PC-3 (cell line): Measurements from ENCODE around the gene SLAMF7. TPM values are rescaled to one million over a fixed set of nuclear protein-coding genes. Genes with fewer than 3 reads are reported as not detected.

Source experiments
- ATAC-seq: fragments of 200-7000 bp; cut with Tn5 transposase; 2 replicates; pipeline ENCODE4 v1.9.1; 2020; ENCODE audit warnings: mild to moderate bottlenecking, moderate library complexity
- BruUV-seq: library from RNA; stranded (reverse); fragments of 400-500 nt; replicated peaks from 2 replicates; lab custom pipeline; 2021; lab: Mats Ljungman, UMichigan
- CTCF ChIA-PET: fragments of 300-600 bp; sonication (Branson Sonifier 250); formaldehyde crosslinking; loops from one replicate; lab custom pipeline; 2022; ENCODE audit warnings: antibody characterized with exemption; lab: Charles Lee
- POLR2A ChIA-PET: fragments of 300-600 bp; sonication (Branson Sonifier 250); formaldehyde crosslinking; loops from one replicate; lab custom pipeline; 2022; ENCODE audit warnings: antibody characterized with exemption; ENCODE audit not compliant: unreplicated experiment; lab: Charles Lee
- DNase-seq: peaks from one replicate; pipeline ENCODE4 v3.0.0-alpha.2; 2015
- H2AFZ ChIP-seq: fragments of 300-600 bp; sonication (generic); 2 replicates; pipeline ENCODE4 v1.6.0; 2016; ENCODE audit warnings: antibody characterized with exemption, low read length
- H3F3A ChIP-seq: fragments of 300-600 bp; sonication (generic); one replicate; pipeline ENCODE4 v1.6.0; 2017; ENCODE audit warnings: antibody characterized with exemption, low read length, control low read depth, mild to moderate bottlenecking; ENCODE audit not compliant: unreplicated experiment
- H3K27ac ChIP-seq: fragments of 300-600 bp; sonication (generic); 2 replicates; pipeline ENCODE4 v1.5.1; 2016; ENCODE audit warnings: mild to moderate bottlenecking, low read length
- H3K27me3 ChIP-seq: fragments of 300-600 bp; sonication (generic); 2 replicates; pipeline ENCODE4 v1.6.1; 2016; ENCODE audit warnings: low read length, mixed read lengths
- H3K36me3 ChIP-seq: fragments of 300-600 bp; sonication (generic); 2 replicates; pipeline ENCODE4 v1.6.1; 2016; ENCODE audit warnings: low read depth, mixed run types, low read length, mixed read lengths
- H3K4me1 ChIP-seq: fragments of 300-600 bp; sonication (generic); 2 replicates; pipeline ENCODE4 v1.5.1; 2016; ENCODE audit warnings: low read length; ENCODE audit not compliant: insufficient read depth
- H3K4me2 ChIP-seq: fragments of 300-600 bp; sonication (generic); 2 replicates; pipeline ENCODE4 v1.6.0; 2016; ENCODE audit warnings: low read length
- H3K4me3 ChIP-seq: fragments of 300-600 bp; sonication (generic); 2 replicates; pipeline ENCODE4 v1.5.1; 2016; ENCODE audit warnings: mild to moderate bottlenecking, low read length, mixed read lengths
- H3K79me2 ChIP-seq: fragments of 300-600 bp; sonication (generic); 2 replicates; pipeline ENCODE4 v1.6.1; 2017; ENCODE audit warnings: low read length, mixed read lengths
- H3K9ac ChIP-seq: fragments of 300-600 bp; sonication (generic); 2 replicates; pipeline ENCODE4 v1.6.0; 2016; ENCODE audit warnings: mild to moderate bottlenecking, low read length
- H3K9me2 ChIP-seq: fragments of 300-600 bp; sonication (generic); replicated peaks from 2 replicates; pipeline ENCODE4 v1.6.1; 2016; ENCODE audit warnings: mixed run types, low read length, mixed read lengths
- H3K9me3 ChIP-seq: fragments of 300-600 bp; sonication (generic); 2 replicates; pipeline ENCODE4 v1.6.1; 2016; ENCODE audit warnings: low read length, mixed read lengths
- H4K20me1 ChIP-seq: fragments of 300-600 bp; sonication (generic); 2 replicates; pipeline ENCODE4 v1.6.1; 2016; ENCODE audit warnings: low read length, mixed read lengths
- EZH2 ChIP-seq: fragments of 300-600 bp; sonication (generic); IDR thresholded peaks from one replicate; pipeline ENCODE4 v1.6.1; 2017; ENCODE audit warnings: antibody characterized with exemption, mild to moderate bottlenecking, low read length; ENCODE audit not compliant: unreplicated experiment
- EZH2phosphoT487 ChIP-seq: fragments of 300-600 bp; sonication (generic); IDR thresholded peaks from 2 replicates; pipeline ENCODE4 v1.6.1; 2018; ENCODE audit warnings: mild to moderate bottlenecking, antibody characterized with exemption, low read length, borderline replicate concordance
- intact Hi-C: fragments of 100-400 bp; cut with micrococcal nuclease; formaldehyde crosslinking; loops from 2 replicates; pipeline ENCODE4 v1.9.0; 2023
- total RNA-seq: library from RNA; depleted of rRNA; stranded (reverse); fragments of >200 nt; gene quantifications from 2 replicates; pipeline ENCODE4 v1.2.3, GENCODE V29; 2014
- TF ChIP-seq, protein P1 (sequence below): fragments of 300-600 bp; sonication (generic); conservative IDR thresholded peaks from 2 replicates; pipeline ENCODE4 v1.5.1; 2017; ENCODE audit warnings: antibody characterized with exemption, low read depth, mild to moderate bottlenecking, low read length

The SLAMF7 gene
- total RNA-seq, 1 experiment from 2014 or later: 0.15 TPM

DNA sequence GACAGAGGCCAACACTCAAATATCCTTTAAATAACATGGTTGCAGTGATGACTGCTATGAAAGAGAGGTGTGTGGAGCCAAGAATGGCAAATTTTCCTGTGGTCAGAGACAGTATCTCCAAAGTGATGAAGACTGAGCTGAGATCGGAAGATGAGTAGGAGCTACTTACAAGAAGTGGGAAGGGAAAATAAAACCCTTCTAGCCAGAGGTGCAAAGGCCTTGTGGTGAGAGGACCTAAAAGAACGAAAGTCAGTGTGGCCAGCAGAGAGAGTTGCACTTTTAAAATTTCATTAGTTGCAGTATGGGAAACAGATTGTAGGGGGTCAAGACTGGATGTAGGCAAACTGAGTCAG, 17.8 kb downstream of the SLAMF7 start:
- Histone ChIP-seq H3K27me3 (peaks cover 21% of the 10 kb centered on the region), H3K79me2 (no peaks in the 10 kb centered on the region), H3K9ac (no peak overlapping the region), H3K27ac (no peak overlapping the region), H2AFZ (no peak overlapping the region), H3K9me3 (no peaks in the 10 kb centered on the region), H3K9me2 (no peaks in the 10 kb centered on the region), H3K4me3 (no peak overlapping the region), H4K20me1 (no peaks in the 10 kb centered on the region), H3K36me3 (no peaks in the 10 kb centered on the region), H3F3A (no peaks in the 10 kb centered on the region), H3K4me2 (no peak overlapping the region), H3K4me1 (no peaks in the 10 kb centered on the region)
- POLR2A ChIA-PET: interaction anchor here (0.6 kb wide), 1 partner anchor 16 kb away, joined by 4 read pairs; no protein-coding TSS in a partner anchor
- no TSS peak for BruUV-seq
- no peak for TF ChIP-seq EZH2phosphoT487
- no peak for TF ChIP-seq EZH2
- TF ChIP-seq, protein P1, sequence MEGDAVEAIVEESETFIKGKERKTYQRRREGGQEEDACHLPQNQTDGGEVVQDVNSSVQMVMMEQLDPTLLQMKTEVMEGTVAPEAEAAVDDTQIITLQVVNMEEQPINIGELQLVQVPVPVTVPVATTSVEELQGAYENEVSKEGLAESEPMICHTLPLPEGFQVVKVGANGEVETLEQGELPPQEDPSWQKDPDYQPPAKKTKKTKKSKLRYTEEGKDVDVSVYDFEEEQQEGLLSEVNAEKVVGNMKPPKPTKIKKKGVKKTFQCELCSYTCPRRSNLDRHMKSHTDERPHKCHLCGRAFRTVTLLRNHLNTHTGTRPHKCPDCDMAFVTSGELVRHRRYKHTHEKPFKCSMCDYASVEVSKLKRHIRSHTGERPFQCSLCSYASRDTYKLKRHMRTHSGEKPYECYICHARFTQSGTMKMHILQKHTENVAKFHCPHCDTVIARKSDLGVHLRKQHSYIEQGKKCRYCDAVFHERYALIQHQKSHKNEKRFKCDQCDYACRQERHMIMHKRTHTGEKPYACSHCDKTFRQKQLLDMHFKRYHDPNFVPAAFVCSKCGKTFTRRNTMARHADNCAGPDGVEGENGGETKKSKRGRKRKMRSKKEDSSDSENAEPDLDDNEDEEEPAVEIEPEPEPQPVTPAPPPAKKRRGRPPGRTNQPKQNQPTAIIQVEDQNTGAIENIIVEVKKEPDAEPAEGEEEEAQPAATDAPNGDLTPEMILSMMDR: no peak
- ATAC-seq (no peak), DNase-seq (no peak)
- CTCF ChIA-PET: no interaction called here
- intact Hi-C loops: no loop called here

DNA sequence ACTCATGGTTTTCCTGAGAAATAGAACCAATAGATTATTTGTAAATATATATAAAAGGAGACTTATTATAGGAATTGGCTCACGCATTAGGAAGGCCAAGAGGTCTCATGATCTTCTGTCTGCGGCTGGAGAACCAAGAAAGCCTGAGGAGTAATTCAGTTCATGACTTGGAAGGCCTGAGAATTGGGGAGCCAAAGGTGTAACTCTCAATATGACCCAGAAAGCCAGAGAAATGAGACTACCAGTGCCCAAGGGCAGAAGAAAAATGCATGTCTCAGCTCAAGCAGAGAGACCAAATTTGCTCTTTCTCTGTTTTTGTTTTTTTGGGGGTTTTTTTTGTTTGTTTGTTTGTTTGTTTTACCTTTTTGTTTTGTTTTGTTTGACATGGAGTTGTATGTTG, 19.5 kb downstream of the SLAMF7 start:
- Histone ChIP-seq H3K79me2 (no peaks in the 10 kb centered on the region), H3K9me2 (no peaks in the 10 kb centered on the region), H3K4me2 (no peak overlapping the region), H3K27ac (no peak overlapping the region), H3K36me3 (no peaks in the 10 kb centered on the region), H2AFZ (no peak overlapping the region), H4K20me1 (no peaks in the 10 kb centered on the region), H3K4me1 (no peaks in the 10 kb centered on the region), H3K9ac (no peak overlapping the region), H3K4me3 (no peak overlapping the region), H3F3A (no peaks in the 10 kb centered on the region), H3K27me3 (peaks cover 4% of the 10 kb centered on the region; the same call in 1 of the 2 replicates), H3K9me3 (no peaks in the 10 kb centered on the region)
- BruUV-seq: no TSS peak
- intact Hi-C loops: no loop called here
- TF ChIP-seq EZH2 (no peak), EZH2phosphoT487 (no peak)
- TF ChIP-seq, protein P1: no peak
- no peak for DNase-seq
- POLR2A ChIA-PET: no interaction called here
- no peak for ATAC-seq
- CTCF ChIA-PET: no interaction called here

DNA sequence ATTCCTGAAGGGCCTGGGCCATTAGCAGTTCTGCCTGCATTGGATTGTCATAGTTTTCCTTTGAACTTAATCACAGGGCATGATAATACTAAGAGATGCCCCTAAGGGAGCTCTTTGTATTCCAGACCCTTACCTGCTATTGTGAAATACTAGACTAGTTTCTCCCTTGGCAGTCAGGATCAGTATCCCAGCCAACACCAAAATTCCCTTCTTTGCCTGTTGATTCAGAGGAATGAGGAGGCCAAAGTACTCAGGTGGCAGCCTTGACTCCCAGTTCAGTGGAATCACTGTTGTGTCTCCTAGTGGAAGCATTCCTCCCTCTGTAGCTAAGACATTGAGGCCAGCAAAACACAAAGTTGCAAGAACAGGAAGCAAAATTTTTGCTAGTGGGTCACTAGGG, 20.7 kb downstream of the SLAMF7 start:
- Histone ChIP-seq H3F3A (no peaks in the 10 kb centered on the region), H3K27me3 (no peaks in the 10 kb centered on the region), H3K4me1 (no peaks in the 10 kb centered on the region), H3K9me2 (no peaks in the 10 kb centered on the region), H3K9ac (no peak overlapping the region), H3K9me3 (no peaks in the 10 kb centered on the region), H3K4me2 (no peak overlapping the region), H3K79me2 (no peaks in the 10 kb centered on the region), H3K4me3 (no peak overlapping the region), H2AFZ (no peak overlapping the region), H3K36me3 (no peaks in the 10 kb centered on the region), H4K20me1 (no peaks in the 10 kb centered on the region), H3K27ac (no peak overlapping the region)
- intact Hi-C loops: no loop called here
- CTCF ChIA-PET: no interaction called here
- DNase-seq: no peak
- POLR2A ChIA-PET: no interaction called here
- no peak for ATAC-seq
- TF ChIP-seq, protein P1: no peak
- TF ChIP-seq EZH2 (no peak), EZH2phosphoT487 (no peak)
- BruUV-seq: no TSS peak
